OCI-LY3 (cell line): ENCODE results near the gene TAGLN2.

ENCODE experiments used
- CTCF ChIP-seq: fragments of 200-600, 300-600 bp; sonication (generic); IDR thresholded peaks from 2 replicates; pipeline ENCODE4 v1.5.1; 2014; ENCODE audit warnings: antibody characterized with exemption, low read length, low read depth
- EZH2phosphoT487 ChIP-seq: fragments of 200-600 bp; shearing (Covaris generic); IDR thresholded peaks from 2 replicates; pipeline ENCODE4 v1.6.1; 2018; ENCODE audit warnings: antibody characterized with exemption, mixed run types, low read depth

GRCh38 chr1:159873530-159874143 lies 51.7 kb downstream of the TAGLN2 start:
- TF ChIP-seq CTCF (no peak), EZH2phosphoT487 (no peak)
